ENCODE data around the gene TLR7.

The TLR7 gene

GRCh38 chrX:12866451-12867377, at the start of gene TLR7:
TLR7 (plus strand) TSS chrX:12867072; CDS start chrX:12867579, 507 bp downstream.
- no peak for DNase-seq (ENCODE audit: low read depth in 2 of 3, low spot score in 2 of 3)

GRCh38 chrX:12817528-12817927, 49.3 kb upstream of the TLR7 start:
- no peak for DNase-seq (ENCODE audit: low read depth in 2 of 3, low spot score in 2 of 3)

- no peak for DNase-seq (ENCODE audit: low read depth in 2 of 3, low spot score in 2 of 3)
These were observed 47.6 kb upstream of the TLR7 start for GRCh38 chrX:12819222-12819621.

- DNase-seq (ENCODE audit: low read depth in 2 of 3, low spot score in 2 of 3) = no peak
These were observed 46.1 kb upstream of the TLR7 start for GRCh38 chrX:12820737-12821136.

GRCh38 chrX:12824944-12825343, 41.9 kb upstream of the TLR7 start:
- DNase-seq (ENCODE audit: low read depth in 2 of 3, low spot score in 2 of 3) = no peak

GRCh38 chrX:12825801-12826200, 41.1 kb upstream of the TLR7 start:
- DNase-seq (ENCODE audit: low read depth in 2 of 3, low spot score in 2 of 3) = no peak

- DNase-seq (ENCODE audit: low read depth in 2 of 3, low spot score in 2 of 3) = no peak
These were observed 23.7 kb upstream of the TLR7 start for GRCh38 chrX:12843061-12843667.

- DNase-seq (ENCODE audit: low read depth in 2 of 3, low spot score in 2 of 3) = no peak
These were observed 23.1 kb upstream of the TLR7 start for GRCh38 chrX:12843668-12844279.

- DNase-seq (ENCODE audit: low read depth in 2 of 3, low spot score in 2 of 3) = no peak
These were observed 22.6 kb upstream of the TLR7 start for GRCh38 chrX:12844319-12844718.

GRCh38 chrX:12865359-12865758, 1.5 kb upstream of the TLR7 start:
- no peak for DNase-seq (ENCODE audit: low read depth in 2 of 3, low spot score in 2 of 3)

GRCh38 chrX:12867685-12868084, 813 bp downstream of the TLR7 start:
- DNase-seq (ENCODE audit: low read depth in 2 of 3, low spot score in 2 of 3) = no peak

GRCh38 chrX:12868747-12869146, 1.9 kb downstream of the TLR7 start:
- DNase-seq (ENCODE audit: low read depth in 2 of 3, low spot score in 2 of 3) = no peak

GRCh38 chrX:12871257-12871656, 4.4 kb downstream of the TLR7 start:
- no peak for DNase-seq (ENCODE audit: low read depth in 2 of 3, low spot score in 2 of 3)

GRCh38 chrX:12872741-12873140, 5.9 kb downstream of the TLR7 start:
- DNase-seq (ENCODE audit: low read depth in 2 of 3, low spot score in 2 of 3) = no peak

- DNase-seq (ENCODE audit: low read depth in 2 of 3, low spot score in 2 of 3) = no peak
These were observed 7.7 kb downstream of the TLR7 start for GRCh38 chrX:12874581-12874980.

- DNase-seq (ENCODE audit: low read depth in 2 of 3, low spot score in 2 of 3) = no peak
These were observed 10.5 kb downstream of the TLR7 start for GRCh38 chrX:12877386-12877785.

- DNase-seq (ENCODE audit: low read depth in 2 of 3, low spot score in 2 of 3) = no peak
These were observed 11.7 kb downstream of the TLR7 start for GRCh38 chrX:12878536-12878935.

GRCh38 chrX:12881914-12882313, 15.0 kb downstream of the TLR7 start:
- DNase-seq (ENCODE audit: low read depth in 2 of 3, low spot score in 2 of 3) = no peak

GRCh38 chrX:12885508-12885907, 18.6 kb downstream of the TLR7 start:
- no peak for DNase-seq (ENCODE audit: low read depth in 2 of 3, low spot score in 2 of 3)

- no peak for DNase-seq (ENCODE audit: low read depth in 2 of 3, low spot score in 2 of 3)
These were observed 19.7 kb downstream of the TLR7 start for GRCh38 chrX:12886545-12886944.

- no peak for DNase-seq (ENCODE audit: low read depth in 2 of 3, low spot score in 2 of 3)
These were observed 20.3 kb downstream of the TLR7 start for GRCh38 chrX:12887141-12887540.

GRCh38 chrX:12887767-12888166, 20.9 kb downstream of the TLR7 start:
- no peak for DNase-seq (ENCODE audit: low read depth in 2 of 3, low spot score in 2 of 3)

Data from activated CD8-positive, alpha-beta memory T cell treated with anti-CD3 and anti-CD28 coated beads for 48 hours (primary cell).